Colon (tissue), 2 donors: ENCODE data around the gene BPGM.

ENCODE experiments used
- FAIRE-seq: peaks from 2 replicates; lab custom pipeline; 2012; peaks lifted over from hg19 to GRCh38; lab: Jason Lieb, UNC
- donor health status: control.
- donor health status: control.

Gene BPGM

GRCh38 chr7:134720091-134720935, 73.7 kb downstream of the BPGM start:
- FAIRE-seq, result no peak

- FAIRE-seq, result no peak
These were observed 74.5 kb downstream of the BPGM start for GRCh38 chr7:134721171-134721570.

- FAIRE-seq, result no peak
These were observed 76.2 kb downstream of the BPGM start for GRCh38 chr7:134722786-134723322.

GRCh38 chr7:134723892-134724291, 77.2 kb downstream of the BPGM start:
- FAIRE-seq, result no peak

DNA sequence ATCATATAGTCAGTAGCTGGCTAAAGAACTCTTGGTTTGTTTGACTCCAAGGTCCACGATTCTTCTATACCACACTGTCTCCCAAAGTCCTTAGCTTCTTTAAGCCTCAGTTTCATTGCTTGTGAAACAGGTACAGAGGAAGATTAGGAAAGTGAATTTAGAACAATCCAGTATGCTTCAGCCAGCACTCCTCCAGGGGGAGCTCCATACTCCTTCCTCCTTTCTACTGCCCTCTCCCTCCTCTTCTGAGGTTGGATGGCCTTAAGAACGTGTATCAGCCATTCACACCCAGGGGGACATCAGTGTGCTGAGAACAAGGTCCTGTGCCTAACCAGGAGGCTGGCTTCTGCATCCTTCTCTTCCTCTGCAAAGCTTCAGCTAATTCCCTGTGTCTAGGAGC, 78.0 kb downstream of the BPGM start:
- FAIRE-seq, result no peak

- no peak for FAIRE-seq
These were observed 79.9 kb downstream of the BPGM start for GRCh38 chr7:134726581-134726980.

DNA sequence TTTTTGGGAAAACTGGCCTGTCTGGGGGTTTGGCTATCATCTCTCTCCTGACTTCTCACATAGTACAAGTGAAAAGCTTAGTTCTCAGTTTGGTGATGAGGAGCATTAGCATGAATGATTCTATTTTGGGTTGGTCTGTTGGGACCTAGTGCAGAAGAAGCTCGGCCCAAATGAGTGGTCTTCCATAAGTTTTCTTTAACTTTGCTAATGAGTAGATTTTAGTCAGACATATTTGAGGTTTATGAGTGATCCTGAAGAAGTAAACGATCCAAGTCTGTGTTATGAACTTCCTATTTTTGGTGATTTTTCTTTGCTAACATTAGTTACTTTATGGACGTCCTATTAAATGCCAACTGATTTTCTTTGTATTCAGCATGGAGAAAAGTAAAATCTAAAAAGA, 81.1 kb downstream of the BPGM start:
- no peak for FAIRE-seq
